ENCODE results near the gene TMEM145. TPM values are rescaled to one million over a fixed set of nuclear protein-coding genes. Genes with fewer than 3 reads are reported as not detected.

The TMEM145 gene
- total RNA-seq, 2 experiments from 2014 or later = 1.8 TPM; not detected in 1

- no TSS peak for BruUV-seq (replicated peaks)
- H3K36me3 ChIP-seq (ENCODE audit: insufficient read depth, low read length) = no peaks in the 10 kb centered on the region
- ChIA-PET POLR2A (interaction anchor here (0.6 kb wide), 1 partner anchor 1677 kb away, joined by 3 read pairs; no protein-coding TSS in a partner anchor), CTCF (ENCODE audit: unreplicated experiment) (no interaction called here)
- H4K20me1 ChIP-seq (ENCODE audit: insufficient read depth, low read length) = no peaks in the 10 kb centered on the region
- no peaks in the 10 kb centered on the region for H3K9me3 ChIP-seq (ENCODE audit: low read length)
- H3K27ac ChIP-seq (ENCODE audit: low read depth, low read length, poor library complexity, severe bottlenecking) = no peak overlapping the region
- H3K9me2 ChIP-seq (ENCODE audit: insufficient read depth, low read length) = no peaks in the 10 kb centered on the region
- H3K4me3 ChIP-seq (ENCODE audit: low read depth, low read length, poor library complexity, severe bottlenecking) = no peak overlapping the region
- no peaks in the 10 kb centered on the region for H3K4me1 ChIP-seq (ENCODE audit: insufficient read depth, low read length, poor library complexity, severe bottlenecking)
- no peak for TF ChIP-seq EZH2phosphoT487 (IDR thresholded peaks at IDR 0.05; ENCODE audit: borderline replicate concordance, low read depth, low read length)
- TF ChIP-seq, protein P1, sequence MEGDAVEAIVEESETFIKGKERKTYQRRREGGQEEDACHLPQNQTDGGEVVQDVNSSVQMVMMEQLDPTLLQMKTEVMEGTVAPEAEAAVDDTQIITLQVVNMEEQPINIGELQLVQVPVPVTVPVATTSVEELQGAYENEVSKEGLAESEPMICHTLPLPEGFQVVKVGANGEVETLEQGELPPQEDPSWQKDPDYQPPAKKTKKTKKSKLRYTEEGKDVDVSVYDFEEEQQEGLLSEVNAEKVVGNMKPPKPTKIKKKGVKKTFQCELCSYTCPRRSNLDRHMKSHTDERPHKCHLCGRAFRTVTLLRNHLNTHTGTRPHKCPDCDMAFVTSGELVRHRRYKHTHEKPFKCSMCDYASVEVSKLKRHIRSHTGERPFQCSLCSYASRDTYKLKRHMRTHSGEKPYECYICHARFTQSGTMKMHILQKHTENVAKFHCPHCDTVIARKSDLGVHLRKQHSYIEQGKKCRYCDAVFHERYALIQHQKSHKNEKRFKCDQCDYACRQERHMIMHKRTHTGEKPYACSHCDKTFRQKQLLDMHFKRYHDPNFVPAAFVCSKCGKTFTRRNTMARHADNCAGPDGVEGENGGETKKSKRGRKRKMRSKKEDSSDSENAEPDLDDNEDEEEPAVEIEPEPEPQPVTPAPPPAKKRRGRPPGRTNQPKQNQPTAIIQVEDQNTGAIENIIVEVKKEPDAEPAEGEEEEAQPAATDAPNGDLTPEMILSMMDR (conservative IDR thresholded peaks at IDR 0.05; ENCODE audit: low read length) = no peak
- DNase-seq (ENCODE audit: low spot score) = no peak
- H3K4me2 ChIP-seq (ENCODE audit: low read length) = no peak overlapping the region
- H2AFZ ChIP-seq (ENCODE audit: low read length) = no peak overlapping the region
- H3K79me2 ChIP-seq (ENCODE audit: insufficient read depth, low read depth, low read length) = no peaks in the 10 kb centered on the region
- intact Hi-C loops (cut with micrococcal nuclease; ENCODE audit: unreplicated experiment) = no loop called here
These were observed 39.5 kb downstream of the TMEM145 start for GRCh38 chr19:42352301-42353259.

GRCh38 chr19:42353341-42354015 lies 40.4 kb downstream of the TMEM145 start:
- no peak overlapping the region for H3K4me3 ChIP-seq (ENCODE audit: low read depth, low read length, poor library complexity, severe bottlenecking)
- no peak for DNase-seq (ENCODE audit: low spot score)
- H3K27ac ChIP-seq (ENCODE audit: low read depth, low read length, poor library complexity, severe bottlenecking) = no peak overlapping the region
- H3K9me3 ChIP-seq (ENCODE audit: low read length) = no peaks in the 10 kb centered on the region
- no peaks in the 10 kb centered on the region for H3K36me3 ChIP-seq (ENCODE audit: insufficient read depth, low read length)
- intact Hi-C loops (cut with micrococcal nuclease; ENCODE audit: unreplicated experiment) = no loop called here
- no TSS peak for BruUV-seq (replicated peaks)
- H3K79me2 ChIP-seq (ENCODE audit: insufficient read depth, low read depth, low read length) = no peaks in the 10 kb centered on the region
- H3K4me2 ChIP-seq (ENCODE audit: low read length) = no peak overlapping the region
- H4K20me1 ChIP-seq (ENCODE audit: insufficient read depth, low read length) = no peaks in the 10 kb centered on the region
- H2AFZ ChIP-seq (ENCODE audit: low read length) = no peak overlapping the region
- H3K4me1 ChIP-seq (ENCODE audit: insufficient read depth, low read length, poor library complexity, severe bottlenecking) = no peaks in the 10 kb centered on the region
- TF ChIP-seq, protein P1 (conservative IDR thresholded peaks at IDR 0.05; ENCODE audit: low read length) = no peak
- TF ChIP-seq EZH2phosphoT487 (IDR thresholded peaks at IDR 0.05; ENCODE audit: borderline replicate concordance, low read depth, low read length) = no peak
- CTCF ChIA-PET (ENCODE audit: unreplicated experiment) = no interaction called here
- no peaks in the 10 kb centered on the region for H3K9me2 ChIP-seq (ENCODE audit: insufficient read depth, low read length)
- POLR2A ChIA-PET = interaction anchor here (0.6 kb wide), 1 partner anchor 1676 kb away, joined by 3 read pairs; no protein-coding TSS in a partner anchor

Measured in OCI-LY7 (cell line).